GM19467 (cell line): ENCODE data around the gene NDFIP1.
"Not testable (repeated sequence)": the region's sequence is repeated elsewhere in the genome, so short reads cannot be mapped to it uniquely, and the experiment has no call there.

Experiments
- ATAC-seq: cut with Tn5 transposase; IDR thresholded peaks from one replicate; pipeline ENCODE4 v1.9.1; 2021; ENCODE audit warnings: mild to moderate bottlenecking, moderate library complexity; ENCODE audit not compliant: unreplicated experiment

NDFIP1 gene

DNA sequence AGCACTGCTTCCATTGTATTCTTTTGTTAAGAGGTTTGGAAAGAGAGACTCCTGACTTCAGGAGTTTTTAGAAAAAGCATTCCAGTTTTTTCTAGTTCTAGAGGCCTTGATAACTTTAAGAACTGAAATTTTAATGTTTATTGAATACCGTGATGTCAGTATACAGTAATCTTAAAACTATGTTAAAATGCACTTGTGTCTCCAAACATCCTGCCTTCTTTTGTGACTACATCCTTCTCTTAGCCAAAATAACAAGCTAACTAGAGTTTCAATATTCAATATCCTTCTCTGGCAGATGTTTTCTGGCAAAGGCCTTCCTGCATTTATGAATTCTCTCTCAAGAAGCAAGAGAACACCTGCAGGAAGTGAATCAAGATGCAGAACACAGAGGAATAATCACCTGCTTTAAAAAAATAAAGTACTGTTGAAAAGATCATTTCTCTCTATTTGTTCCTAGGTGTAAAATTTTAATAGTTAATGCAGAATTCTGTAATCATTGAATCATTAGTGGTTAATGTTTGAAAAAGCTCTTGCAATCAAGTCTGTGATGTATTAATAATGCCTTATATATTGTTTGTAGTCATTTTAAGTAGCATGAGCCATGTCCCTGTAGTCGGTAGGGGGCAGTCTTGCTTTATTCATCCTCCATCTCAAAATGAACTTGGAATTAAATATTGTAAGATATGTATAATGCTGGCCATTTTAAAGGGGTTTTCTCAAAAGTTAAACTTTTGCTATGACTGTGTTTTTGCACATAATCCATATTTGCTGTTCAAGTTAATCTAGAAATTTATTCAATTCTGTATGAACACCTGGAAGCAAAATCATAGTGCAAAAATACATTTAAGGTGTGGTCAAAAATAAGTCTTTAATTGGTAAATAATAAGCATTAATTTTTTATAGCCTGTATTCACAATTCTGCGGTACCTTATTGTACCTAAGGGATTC lies 43.1 kb downstream of the NDFIP1 start:
- ATAC-seq, result no peak

DNA sequence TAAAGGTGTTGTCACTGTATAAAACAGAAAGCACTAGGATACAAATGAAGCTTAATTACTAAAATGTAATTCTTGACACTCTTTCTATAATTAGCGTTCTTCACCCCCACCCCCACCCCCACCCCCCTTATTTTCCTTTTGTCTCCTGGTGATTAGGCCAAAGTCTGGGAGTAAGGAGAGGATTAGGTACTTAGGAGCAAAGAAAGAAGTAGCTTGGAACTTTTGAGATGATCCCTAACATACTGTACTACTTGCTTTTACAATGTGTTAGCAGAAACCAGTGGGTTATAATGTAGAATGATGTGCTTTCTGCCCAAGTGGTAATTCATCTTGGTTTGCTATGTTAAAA lies 43.8 kb downstream of the NDFIP1 start:
- no peak for ATAC-seq

DNA sequence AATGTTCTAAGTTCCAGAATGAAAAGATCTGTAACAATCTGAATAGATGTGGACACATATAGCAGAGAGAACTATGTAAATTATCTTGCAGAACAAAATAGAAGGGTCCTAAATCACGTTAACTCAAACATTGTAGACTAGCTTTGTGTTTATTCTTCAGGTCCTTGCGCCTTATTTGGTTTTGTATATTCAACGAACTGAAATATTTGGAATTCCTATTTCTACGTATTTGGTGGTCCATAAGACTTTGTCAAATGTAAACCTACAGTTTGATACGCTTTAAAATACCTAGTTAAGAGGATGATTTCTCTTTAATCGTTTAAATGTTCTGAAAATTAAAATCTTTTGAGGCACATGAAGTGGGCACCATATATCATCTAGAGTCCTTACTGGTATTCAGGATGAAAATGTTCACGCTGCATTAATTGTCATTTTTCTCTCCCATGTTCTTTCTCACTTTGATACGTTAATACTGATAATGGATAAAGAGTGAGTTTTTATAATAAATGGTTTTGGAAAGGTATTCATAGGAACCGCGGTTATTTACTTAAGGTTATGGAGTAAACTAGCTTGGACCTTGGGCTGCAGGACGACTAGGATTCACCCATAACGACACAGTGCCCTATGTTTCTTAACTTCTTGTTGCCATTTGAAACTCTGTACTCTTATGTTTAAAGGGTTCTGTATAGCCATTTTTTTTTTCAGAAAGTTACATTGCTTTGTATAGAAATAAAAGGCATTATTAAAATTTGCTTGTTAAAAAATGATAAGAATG lies 45.3 kb downstream of the NDFIP1 start:
- ATAC-seq, result no peak

DNA sequence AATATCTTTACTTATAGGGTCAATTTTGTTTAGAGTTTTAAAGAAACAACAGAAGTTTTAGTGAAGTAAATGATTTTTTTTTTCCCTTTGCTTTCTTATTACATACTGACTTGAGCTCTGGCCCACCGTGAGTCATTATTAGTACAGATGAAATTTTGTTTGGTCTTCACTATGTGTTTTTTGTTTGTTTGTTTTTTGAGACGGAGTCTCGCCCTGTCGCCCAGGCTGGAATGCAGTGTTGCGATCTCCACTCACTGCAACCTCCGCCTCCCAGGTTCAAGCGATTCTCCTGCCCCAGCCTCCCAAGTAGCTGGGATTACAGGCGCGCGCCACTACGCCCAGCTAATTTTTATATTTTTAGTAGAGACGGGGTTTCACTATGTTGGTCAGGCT lies 45.9 kb downstream of the NDFIP1 start:
- ATAC-seq, result not testable (repeated sequence)

DNA sequence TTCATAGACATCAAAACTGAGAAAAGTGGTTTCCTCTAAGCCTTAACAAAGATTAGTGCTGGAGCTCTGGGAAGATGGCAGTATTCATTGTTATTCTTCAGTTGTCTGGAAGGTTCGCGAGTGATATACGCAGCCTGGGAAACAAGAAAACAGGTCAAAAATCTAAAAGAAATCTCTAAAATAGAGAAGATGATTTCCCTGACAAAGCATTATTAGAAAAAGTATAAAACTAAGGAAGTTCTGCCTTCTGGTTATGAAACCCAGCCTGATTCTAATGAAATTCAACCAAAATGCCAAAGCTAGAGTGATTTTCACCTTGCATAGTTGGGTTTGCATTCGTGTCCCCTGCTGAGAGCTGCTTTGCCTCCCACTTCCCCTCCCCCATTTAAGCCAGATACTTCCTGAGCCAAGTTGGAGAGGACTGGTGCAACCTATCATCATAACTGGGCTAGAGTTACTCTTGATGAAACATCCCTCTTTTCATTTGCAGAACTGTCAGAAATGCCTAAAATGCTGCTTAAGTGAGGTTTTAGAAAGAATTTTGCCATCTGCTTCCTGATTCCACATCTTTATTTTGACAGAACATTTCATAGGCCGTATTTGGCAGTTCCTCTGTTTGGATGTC lies 48.4 kb downstream of the NDFIP1 start:
- no peak for ATAC-seq

DNA sequence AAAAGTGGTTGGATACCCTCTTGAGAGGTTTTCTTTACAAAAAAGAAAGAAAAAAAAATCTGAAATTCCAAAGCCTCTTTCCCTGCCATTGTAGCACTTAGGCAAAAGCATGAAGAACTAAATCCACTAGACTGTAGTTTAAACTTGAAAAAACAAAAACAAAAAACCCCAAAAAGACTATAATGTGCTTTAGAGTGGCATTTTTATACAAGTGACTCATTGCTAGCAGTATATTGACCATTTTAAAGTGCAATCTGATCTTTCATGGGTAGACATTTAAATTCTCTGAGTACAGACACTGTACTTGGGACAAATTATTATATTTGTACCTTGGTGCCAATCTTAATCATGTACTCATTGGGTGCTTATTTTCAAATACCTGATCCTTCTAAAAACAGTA lies 50.8 kb downstream of the NDFIP1 start:
- ATAC-seq, result no peak

DNA sequence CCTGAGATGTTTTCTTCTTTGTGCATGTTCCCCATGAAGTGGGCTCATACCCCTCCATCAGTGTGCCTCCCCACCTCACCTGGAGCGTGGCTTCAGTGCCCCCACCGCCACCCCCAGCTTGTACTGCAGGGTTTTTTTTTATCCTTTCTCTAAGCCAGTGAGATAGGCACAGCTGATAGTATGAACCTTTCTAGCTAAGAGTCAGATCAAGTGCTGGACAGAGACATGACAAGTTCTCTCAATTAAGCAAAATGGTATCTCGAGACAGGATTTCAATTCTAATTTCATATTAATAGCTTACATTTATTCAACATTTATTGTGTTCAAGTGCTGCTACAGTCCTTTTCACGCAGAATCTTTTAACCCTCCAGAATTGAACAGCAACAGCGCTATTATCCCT lies 55.7 kb downstream of the NDFIP1 start:
- no peak for ATAC-seq

DNA sequence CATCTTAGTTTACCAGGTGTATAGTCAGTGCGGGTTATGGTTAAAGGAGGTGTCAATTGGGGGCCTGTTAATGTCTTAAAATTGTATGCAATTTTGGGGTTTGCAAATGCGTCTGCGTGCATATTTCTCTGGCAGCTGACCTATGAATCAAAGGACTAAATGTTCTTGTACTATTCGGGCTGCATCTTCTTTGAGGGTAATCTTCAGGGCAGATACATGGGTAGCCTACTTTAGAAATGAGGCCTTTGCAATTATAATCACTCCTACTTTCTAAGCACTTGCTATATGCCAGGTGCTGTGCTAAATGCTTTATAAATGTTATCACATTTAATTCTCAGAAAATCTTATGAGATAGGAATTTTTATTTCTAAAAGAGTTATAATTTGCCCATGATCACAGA lies 58.2 kb downstream of the NDFIP1 start:
- ATAC-seq, result no peak

DNA sequence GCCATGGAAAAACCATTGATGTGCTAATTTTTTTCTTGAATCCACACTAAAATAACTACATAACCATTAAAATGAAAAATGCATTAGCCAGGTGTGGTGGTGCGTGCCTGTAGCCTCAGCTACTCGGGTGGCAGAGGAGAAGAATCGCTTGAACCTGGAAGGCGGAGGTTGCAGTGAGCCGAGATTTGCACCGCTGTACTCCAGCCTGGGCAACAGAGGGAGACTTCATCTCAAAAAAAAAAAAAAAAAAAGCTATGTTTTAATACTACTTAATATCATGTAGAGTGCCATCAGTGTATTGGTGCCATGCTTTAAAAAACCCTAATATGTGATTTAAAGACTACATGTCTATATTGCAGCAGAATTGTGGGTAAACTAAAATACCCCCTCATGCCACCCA lies 58.9 kb downstream of the NDFIP1 start:
- ATAC-seq, result no peak

DNA sequence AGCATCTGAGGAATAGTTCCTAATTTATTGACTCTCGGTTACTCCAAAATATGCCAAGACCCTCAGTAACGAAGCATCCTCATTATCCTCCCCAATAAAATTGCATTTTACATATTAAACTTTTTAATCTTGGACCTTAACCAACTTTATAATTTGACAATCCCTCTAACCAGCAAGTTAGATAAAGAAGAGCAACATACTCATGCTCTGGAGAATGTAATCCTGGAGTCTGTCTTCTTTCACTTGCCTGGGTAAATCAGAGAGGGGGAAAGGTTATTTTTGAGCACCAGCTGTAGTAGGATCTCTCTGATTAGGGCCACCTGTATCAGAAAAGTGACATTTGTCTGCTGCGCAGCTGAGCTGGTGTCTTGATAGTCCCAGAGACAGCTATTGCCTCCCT lies 59.8 kb downstream of the NDFIP1 start:
- ATAC-seq, result no peak

DNA sequence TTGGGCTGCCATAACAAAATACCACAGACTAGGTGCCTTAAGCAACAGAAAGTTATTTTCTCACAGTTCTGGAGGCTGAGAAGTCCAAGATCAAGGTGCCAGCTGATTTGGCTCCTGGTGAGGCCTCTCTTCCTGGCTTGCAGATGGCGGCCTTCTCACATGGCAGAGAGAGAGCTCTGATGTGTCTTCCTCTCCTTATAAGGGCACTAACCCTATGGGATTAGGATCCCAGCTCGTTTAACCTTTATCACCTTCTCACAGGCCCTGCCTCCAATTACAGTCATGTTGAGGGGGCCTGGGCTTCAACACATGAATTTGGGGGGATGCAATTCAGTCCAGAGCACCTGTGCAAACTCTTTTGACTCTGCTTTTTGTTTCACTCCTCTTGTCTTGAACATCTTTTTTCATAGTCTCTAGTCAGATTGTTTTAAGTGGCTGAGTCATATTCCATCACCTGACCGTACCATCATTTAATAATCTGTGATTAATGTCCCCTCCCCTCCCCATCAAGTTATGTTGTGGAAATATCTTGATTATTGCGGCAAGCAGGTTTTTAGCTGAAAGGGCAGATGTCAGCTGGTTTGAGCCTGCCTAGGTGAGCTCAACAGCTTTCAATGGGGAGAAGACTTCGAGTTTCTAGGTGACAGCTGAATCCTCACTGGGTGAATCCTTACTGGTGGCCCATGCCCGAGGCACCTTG lies 61.8 kb downstream of the NDFIP1 start:
- ATAC-seq, result no peak

DNA sequence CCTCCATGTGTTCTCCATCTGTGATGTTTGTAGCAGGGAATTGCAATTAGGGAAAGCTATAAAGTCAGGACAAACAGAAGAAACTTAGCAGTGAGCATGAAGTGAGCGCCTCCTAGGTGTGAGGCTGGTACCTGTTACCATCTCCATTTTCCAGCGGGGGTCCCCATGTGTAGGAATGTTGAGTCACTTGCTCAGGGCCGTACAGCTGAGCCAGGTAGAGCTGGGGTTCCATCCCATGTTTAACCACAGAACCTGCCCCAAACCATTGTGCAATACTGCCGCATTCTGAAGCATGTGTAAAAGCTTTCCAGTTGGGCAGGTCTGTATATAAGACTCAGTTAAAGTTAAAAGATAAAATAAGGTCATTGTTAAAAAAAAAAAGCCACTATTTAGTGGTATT lies 62.7 kb downstream of the NDFIP1 start:
- ATAC-seq, result no peak

DNA sequence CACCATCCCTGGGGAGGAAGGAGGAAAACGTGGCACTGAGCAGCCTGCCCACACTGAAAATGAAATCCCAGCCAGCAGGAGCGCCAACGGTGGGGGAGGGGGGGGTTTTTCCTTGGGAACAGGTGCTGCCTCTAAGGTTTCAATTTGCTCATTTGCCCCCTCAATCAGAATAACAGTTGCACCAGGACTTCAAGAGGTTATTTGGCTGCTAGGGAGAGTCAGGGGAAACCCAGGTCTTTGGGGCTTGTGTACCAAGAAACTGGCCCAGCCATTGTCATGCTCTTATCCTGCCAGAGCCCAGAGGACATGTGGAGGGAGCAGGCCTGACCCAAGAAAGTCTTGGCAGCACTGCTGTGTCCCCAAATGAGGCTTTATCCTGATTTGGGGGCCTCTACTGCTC lies 66.5 kb downstream of the NDFIP1 start:
- no peak for ATAC-seq

DNA sequence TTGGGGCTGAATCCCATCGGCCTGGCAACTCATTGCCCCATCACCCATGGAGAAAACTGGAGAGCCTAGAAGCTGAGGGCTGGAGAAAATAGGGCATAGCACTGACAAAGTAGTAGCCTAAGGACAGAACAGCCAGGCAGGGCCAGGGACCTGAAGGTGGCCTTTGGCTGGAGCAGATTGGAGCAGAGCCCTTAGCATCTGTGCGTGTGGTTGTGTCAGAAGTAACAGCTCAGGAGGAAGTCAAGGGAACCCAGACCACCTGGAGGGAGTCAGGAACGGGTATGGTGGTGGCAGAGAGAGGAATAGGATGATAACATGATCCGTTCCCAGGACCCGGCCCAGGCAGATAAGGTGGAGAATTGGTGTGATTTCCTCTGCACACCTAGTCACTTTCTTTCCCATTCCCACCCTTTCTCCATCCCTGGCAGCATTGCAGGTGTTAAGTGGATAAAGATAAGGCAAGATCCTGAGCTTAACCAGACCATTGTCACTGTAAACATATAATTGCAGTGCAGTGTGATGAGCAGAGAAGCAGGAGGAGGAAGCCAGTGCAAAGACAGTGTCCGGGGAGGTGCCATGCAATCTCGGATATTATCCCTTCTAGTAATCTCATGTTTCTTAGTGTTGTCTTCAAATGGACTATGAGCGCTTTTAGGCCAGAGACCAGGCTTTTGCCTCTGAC lies 67.0 kb downstream of the NDFIP1 start:
- no peak for ATAC-seq

DNA sequence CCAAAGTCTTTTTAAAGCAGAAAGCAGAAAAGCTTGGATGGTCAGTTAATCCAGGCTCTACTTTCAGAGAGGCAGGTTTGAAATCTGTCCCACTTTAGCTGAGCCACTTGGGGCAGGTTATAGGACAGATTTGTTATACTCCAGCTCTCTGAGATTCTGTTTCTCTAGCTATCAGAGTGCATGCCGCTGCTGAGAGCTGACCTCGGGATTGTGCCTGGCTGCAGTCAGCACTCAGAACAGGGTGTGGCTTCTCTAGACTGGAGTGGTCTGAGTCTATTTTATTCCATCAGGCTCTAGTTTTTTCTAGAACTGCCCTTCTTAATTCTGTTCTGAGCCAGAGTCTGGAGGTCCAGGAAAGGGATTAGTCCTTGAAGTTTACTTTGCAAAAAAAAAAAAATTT lies 67.7 kb downstream of the NDFIP1 start:
- no peak for ATAC-seq

DNA sequence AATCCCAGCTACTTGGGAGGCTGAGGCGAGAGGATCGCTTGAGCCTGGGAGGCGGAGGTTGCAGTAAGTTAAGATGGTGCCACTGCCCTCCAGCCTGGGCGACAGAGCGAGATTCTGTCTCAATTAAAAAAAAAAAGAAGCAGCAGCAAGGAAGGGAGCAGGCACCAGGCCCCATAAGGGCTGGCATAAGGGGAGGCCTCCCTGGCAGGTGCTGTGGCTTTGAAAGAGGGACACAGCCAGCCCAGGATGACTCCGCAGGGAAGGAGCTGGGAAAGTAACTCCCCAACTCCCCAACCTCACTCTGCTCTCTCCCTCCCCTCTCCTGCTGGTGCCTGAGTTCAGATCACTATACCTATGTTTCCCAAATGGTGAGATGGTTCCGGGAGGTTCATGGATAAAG lies 70.1 kb downstream of the NDFIP1 start:
- no peak for ATAC-seq

DNA sequence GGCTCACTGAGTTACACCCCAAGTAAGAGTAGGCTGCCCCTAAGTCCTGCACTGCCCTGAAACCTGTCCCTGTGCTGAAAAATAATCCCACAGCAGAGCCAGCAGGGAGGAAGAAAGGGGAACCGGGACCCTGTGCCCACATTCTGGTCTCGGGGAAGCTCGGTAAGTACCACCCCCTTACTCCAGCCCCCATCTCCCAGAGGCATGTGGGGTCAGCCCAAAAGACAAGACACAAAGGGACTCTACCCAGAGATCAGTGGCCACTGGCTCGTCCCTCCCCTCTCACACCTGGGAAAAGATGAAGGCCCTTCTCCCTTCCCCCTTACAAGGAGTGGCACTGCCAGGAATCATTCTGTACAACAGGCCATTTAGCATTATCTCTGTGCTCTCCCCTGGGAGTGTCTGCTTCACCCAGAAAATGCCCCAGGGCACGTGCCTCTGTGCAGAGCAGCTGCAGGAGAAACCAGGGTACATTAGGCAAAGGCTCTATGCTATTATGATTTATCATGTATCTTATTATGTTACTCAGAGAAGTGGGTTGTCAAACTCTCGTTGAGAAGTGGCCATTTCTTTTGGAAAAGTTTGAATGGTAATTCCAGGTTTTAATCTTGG lies 71.3 kb downstream of the NDFIP1 start:
- no peak for ATAC-seq

DNA sequence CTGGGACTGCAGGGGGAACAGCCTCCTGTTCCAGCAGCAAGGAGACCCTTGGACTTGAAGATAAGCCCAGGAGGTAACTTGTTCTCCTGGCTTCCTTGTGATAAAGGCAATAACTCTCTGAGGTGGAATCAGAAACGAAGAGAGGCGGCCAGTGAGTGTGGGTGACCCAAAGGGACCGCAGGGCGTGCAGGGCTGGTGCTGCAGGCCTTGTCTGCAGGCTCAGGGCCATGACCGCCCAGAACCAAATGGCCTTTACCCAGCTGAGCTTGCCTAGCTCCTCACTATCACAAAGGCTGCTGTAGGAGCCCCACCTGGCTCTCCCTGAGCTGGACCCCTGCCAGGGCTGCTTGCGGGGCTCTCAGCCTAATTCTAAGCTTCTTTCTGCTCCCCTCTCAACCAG lies 72.5 kb downstream of the NDFIP1 start:
- ATAC-seq, result no peak

DNA sequence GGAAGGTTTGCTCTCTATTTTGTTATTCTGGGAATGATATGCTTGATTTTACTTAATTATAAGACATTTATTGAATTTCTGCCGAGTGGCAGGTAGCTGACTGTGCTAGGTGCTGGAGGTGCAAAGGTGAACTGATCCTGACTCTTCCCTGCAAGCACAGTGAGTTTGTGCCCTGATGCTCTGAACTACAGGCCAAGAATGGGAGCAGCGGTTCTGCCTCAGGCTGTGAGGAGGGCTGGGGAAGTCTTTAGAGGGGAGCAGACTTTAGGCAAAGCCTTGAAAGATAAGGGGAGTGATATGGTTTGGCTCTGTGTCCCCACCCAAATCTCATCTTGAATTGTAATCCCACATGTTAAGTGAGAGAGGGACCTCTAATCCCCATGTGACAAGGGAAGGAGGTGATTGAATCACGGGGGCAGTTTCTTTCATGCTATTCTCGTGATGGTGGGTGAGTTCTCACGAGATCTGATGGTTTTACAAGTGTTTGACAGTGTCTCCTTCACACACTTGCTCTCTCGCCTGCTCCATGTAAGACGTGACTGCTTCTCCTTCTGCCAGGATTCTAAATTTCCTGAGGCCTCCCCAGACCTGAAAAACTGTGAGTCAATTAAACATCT lies 73.1 kb downstream of the NDFIP1 start:
- no peak for ATAC-seq

DNA sequence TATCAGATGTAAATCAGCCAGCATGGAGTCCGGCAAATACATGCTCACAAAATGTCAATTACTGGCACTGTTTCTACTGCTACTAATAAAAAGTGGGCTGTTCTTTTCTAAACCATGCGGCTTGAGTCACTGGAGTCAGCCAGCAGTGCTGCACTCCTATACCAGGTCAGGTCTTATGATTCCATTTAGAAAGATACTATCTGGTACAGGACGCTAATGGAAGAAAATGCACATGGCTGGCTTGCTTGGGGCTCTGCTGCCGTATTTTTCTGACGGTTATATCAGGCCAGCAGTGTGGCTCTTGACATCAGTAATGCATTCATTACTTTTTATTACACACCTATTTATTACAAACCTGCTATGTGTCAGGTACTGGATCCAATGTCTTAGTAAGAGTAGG lies 74.3 kb downstream of the NDFIP1 start:
- no peak for ATAC-seq
